A549 (cell line): ENCODE measurements around the gene OLIG1.

ENCODE experiments used
- CTCF ChIP-seq: fragments of >200 bp; sonication (Bioruptor Twin); formaldehyde crosslinking; IDR thresholded peaks from 3 replicates; pipeline ENCODE4 v1.5.1; 2016
- EHMT2 ChIP-seq: fragments of 200-600 bp; sonication (generic); IDR thresholded peaks from 2 replicates; pipeline ENCODE4 v1.6.1; 2016; ENCODE audit warnings: antibody characterized with exemption, low read depth, mild to moderate bottlenecking, moderate library complexity
- RAD21 ChIP-seq, 2 experiments: fragments of >200 bp in 1 of 2; sonication (Bioruptor Twin) in 1 of 2; formaldehyde crosslinking in 1 of 2; IDR thresholded peaks in 1 of 2; conservative IDR thresholded peaks in 1 of 2; 2 replicates in 1 of 2; 3 replicates in 1 of 2; pipeline ENCODE4 v1.6.1; 2012 to 2018; ENCODE audit warnings: inconsistent platforms in 1 of 2

GRCh38 chr21:33089395-33090119 lies 19.6 kb downstream of the OLIG1 start:
- TF ChIP-seq RAD21 (conservative IDR thresholded peaks at IDR 0.05 in 1 of 2, IDR thresholded peaks at IDR 0.05 in 1 of 2) (no peak), EHMT2 (no peak), CTCF (no peak)
